ENCODE data around the gene GATAD2A. TPM values are rescaled to one million over a fixed set of nuclear protein-coding genes. Genes with fewer than 3 reads are reported as not detected.

Gene GATAD2A
- total RNA-seq, 1 donor from 2014 or later, result 25.9 TPM

DNA sequence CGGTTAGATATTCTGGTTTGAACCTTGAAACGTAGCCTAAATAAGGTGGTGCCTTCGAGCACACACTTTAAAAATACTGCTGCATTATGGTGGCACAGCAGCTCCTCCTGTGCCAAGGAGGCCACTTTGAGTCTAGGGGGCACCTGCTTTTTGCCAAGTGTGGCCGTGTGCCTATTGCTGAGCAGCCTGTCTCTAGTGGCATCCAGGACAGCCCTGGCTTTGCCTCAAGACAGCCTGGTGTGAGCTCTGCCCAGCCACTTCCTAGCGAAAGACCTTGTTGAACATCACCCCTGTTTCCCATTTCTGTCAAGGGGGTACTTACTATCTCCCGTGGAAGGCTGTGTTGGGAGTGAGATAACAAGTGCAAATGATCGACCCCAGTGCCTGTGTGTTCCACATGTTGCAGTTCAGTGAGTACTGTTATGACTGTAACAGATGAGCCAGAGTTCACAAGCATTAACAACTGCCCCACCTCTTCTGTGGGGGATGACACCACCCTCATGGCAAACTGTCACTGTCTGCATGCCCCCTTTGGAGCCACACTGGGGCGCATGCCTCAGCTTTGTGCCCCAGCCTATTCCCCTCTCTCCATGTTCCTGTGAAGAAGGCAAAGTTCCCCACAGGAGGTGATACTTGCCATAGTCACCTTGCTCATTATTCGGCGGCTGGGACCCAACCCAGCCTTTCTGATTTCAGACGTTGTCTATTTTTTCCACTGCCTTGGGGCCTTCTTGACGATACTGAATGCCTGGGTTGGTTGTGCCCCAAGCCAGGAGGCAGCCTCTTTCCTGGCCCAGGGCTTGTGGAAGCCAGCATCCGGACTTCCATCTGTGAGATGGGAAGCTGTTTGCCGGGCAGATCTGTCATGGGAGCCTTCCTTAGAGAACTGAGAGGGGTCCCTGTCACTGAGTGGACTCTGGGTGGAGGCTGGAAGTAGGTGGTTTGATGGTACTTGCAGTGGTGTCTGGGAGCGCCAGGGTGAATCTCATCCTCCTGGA lies 5.4 kb downstream of the GATAD2A start:
- intact Hi-C loops (cut with DNase I), result no loop called here
- ATAC-seq, result no peak
- no peak for DNase-seq (ENCODE audit: missing footprints)

- intact Hi-C loops (cut with DNase I), result no loop called here
- ATAC-seq (no peak), DNase-seq (ENCODE audit: missing footprints) (no peak)
Observed at GRCh38 chr19:19416280-19416679, 10.8 kb downstream of the GATAD2A start.

DNA sequence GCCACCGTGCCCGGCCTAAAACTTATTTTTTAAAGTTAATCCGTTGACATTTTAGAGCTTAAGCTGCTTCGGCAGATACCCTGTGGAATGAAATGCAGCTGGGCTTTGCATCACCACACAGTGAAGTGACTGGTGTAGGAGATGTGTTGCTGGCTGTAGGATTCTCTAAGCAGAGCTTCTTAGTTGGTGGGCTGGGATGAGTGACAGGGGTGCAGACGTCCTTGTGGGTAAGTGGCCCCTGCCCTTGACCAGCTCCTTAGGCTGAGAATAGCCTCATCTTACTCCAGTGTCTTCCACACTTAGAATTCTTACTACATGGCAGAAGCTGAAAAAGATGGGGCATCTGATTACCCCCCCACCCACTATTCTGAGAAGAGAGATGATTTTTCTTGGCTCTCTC lies 11.6 kb downstream of the GATAD2A start:
- intact Hi-C loops (cut with DNase I), result no loop called here
- no peak for DNase-seq (ENCODE audit: missing footprints)

DNA sequence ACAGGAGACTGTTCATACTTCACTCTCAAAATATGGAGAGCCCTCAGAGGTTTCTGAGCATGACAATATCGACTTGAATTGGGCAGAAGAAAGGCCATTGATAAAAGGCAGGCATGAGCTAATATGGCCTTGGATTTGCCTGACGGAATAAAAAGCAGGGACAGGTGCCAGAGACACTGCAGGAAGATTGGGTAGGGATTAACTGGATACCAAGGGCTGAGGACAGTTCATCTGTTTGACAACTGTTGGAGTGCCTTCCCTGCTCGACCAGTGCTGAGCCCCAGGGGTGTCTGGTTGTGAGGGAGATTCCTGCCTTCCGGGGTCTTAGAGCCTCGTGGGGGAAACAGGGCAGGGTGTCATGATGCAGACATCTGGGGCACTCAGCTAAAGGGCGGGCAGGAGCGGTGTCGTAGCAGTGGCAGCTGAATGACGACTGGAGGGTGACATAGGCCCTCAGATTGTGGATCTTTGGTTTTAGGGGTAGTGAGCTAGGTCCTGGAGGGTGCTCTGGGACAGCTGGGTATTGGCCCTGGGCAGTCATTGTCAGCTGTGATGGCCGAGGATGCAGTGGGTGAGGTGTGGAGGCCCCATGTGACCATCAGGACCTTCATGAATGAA lies 12.3 kb downstream of the GATAD2A start:
- no peak for DNase-seq (ENCODE audit: missing footprints)
- no peak for ATAC-seq
- intact Hi-C loops (cut with DNase I), result no loop called here

More for the DNA sequence above, 11.6 kb downstream of the GATAD2A start:
- no peak for ATAC-seq

- DNase-seq (ENCODE audit: missing footprints) (no peak), ATAC-seq (peak; percentile 27)
- intact Hi-C loops (cut with DNase I), result no loop called here
Observed at GRCh38 chr19:19418555-19419260, 13.2 kb downstream of the GATAD2A start.

GRCh38 chr19:19420570-19421298 lies 15.3 kb downstream of the GATAD2A start:
- intact Hi-C loops (cut with DNase I), result no loop called here
- no peak for DNase-seq (ENCODE audit: missing footprints)
- ATAC-seq, result no peak

GRCh38 chr19:19421299-19421696 lies 15.8 kb downstream of the GATAD2A start:
- intact Hi-C loops (cut with DNase I), result no loop called here
- ATAC-seq (no peak), DNase-seq (ENCODE audit: missing footprints) (no peak)

DNA sequence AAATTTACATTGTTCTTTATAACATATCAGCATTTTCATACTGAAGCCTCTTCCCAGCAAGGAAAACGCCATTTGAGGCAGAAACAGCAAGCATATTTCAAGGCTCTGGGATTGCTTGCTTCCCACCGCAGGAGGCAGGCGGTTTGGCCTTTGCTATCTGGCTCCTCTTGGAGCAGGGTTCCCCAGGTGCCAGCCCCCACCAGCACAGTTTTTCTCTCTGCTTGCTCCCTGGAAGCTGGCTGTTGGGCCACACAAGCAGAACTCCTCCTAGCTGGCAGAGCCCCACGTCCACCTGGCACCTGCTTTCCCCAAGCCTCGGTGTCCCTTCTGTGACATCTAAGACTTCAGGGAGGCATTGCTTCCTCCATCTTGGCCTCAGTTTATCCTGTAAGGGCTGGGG lies 16.7 kb downstream of the GATAD2A start:
- no peak for DNase-seq (ENCODE audit: missing footprints)
- ATAC-seq, result no peak
- intact Hi-C loops (cut with DNase I), result no loop called here

- ATAC-seq, result no peak
- intact Hi-C loops (cut with DNase I), result no loop called here
- no peak for DNase-seq (ENCODE audit: missing footprints)
Observed at GRCh38 chr19:19423322-19423721, 17.8 kb downstream of the GATAD2A start.

GRCh38 chr19:19425170-19425875 lies 19.8 kb downstream of the GATAD2A start:
- ATAC-seq, result no peak
- intact Hi-C loops (cut with DNase I), result no loop called here
- no peak for DNase-seq (ENCODE audit: missing footprints)

DNA sequence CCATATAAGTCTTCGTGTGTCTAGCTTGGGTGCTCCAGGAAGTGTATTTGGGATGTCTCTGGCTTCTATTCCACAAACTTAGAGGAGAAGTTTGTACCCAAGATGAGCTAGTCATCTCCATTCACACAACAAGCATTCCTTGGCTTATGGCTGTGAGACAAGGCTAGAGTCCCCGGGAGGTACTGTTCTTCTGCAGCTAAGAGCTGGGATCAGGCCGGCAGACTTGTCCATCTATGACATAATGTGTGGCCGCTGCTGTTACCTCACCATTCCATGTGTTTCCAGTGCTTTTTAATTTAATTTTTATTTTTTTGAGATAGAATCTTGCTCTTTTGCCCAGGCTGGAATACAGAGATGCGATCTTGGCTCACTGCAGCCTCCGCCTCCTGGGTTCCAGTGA lies 20.7 kb downstream of the GATAD2A start:
- DNase-seq (ENCODE audit: missing footprints), result no peak
- no peak for ATAC-seq
- intact Hi-C loops (cut with DNase I), result no loop called here

DNA sequence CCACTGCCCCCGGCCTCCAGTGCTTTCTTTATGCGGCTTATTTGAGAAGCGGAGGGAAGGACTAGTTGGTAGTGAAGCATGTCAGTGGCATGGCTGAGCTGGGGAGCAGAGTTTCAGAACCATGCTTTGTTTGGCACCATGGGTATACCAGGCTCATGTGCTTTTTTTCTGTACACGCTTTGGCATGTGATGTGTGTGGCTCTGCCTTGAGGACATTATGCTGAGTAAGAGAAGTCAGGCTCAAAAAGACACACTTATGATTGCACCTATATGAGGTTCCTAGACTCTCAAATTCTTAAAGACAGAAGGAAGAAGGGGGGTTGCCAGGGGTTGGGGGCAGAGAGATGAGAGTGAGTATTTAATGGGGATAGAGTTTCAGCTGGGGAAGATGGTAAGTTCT lies 21.3 kb downstream of the GATAD2A start:
- DNase-seq (ENCODE audit: missing footprints), result no peak
- intact Hi-C loops (cut with DNase I), result no loop called here
- ATAC-seq, result no peak

GRCh38 chr19:19427302-19427701 lies 21.8 kb downstream of the GATAD2A start:
- DNase-seq (ENCODE audit: missing footprints) (no peak), ATAC-seq (no peak)
- intact Hi-C loops (cut with DNase I), result no loop called here

- DNase-seq (ENCODE audit: missing footprints), result no peak
- ATAC-seq, result no peak
- intact Hi-C loops (cut with DNase I), result no loop called here
Observed at GRCh38 chr19:19427944-19428343, 22.5 kb downstream of the GATAD2A start.

- no peak for ATAC-seq
- no peak for DNase-seq (ENCODE audit: missing footprints)
- intact Hi-C loops (cut with DNase I), result no loop called here
Observed at GRCh38 chr19:19428746-19429145, 23.3 kb downstream of the GATAD2A start.

GRCh38 chr19:19429361-19429760 lies 23.9 kb downstream of the GATAD2A start:
- no peak for ATAC-seq
- intact Hi-C loops (cut with DNase I), result no loop called here
- DNase-seq (ENCODE audit: missing footprints), result no peak

DNA sequence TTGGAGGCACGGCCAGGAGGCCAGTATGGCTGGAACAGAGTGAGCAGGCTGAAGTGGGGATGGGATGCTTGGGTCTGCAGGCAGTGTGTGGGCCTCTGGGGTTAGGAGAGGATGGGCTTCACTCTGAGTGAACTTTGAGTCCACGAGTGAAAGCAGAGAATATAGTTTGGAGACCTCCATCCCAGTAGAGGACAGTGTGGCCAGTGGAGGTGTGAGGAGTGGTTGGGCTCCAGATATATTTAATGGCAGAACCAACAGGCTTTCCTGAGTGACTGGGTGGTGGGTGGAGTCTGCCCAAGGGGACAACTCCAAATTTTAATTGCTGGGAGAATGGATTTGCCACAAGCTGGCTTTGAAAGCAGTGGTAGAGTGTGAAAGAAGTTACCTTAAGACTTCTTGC lies 27.3 kb downstream of the GATAD2A start:
- DNase-seq (ENCODE audit: missing footprints) (no peak), ATAC-seq (no peak)
- intact Hi-C loops (cut with DNase I), result no loop called here

GRCh38 chr19:19433666-19434213 lies 28.3 kb downstream of the GATAD2A start:
- DNase-seq (ENCODE audit: missing footprints) (no peak), ATAC-seq (no peak)
- intact Hi-C loops (cut with DNase I), result no loop called here
